Motor neuron (in vitro differentiated cells): ENCODE data around the gene RPL6. TPM values are rescaled to one million over a fixed set of nuclear protein-coding genes. Genes with fewer than 3 reads are reported as not detected.

Experiments used
- ATAC-seq, 8 experiments: fragments of 200-7000 bp; cut with Tn5 transposase; replicated peaks in 6 of 8; 2 replicates each; pipeline ENCODE4 v1.8.0; 2021; ENCODE audit warnings: mild to moderate bottlenecking in 8 of 8, moderate library complexity in 8 of 8
- H3K27ac ChIP-seq, 2 donors: fragments of 250-450 bp; sonication (Bioruptor Pico); 2 replicates each; pipeline ENCODE4 v1.9.0; 2021; ENCODE audit warnings: antibody characterized with exemption in 2 of 2, mild to moderate bottlenecking in 2 of 2, moderate library complexity in 1 of 2
- H3K4me1 ChIP-seq, 2 donors: fragments of 250-450 bp; sonication (Bioruptor Pico); replicated peaks in 1 of 2; 2 replicates each; pipeline ENCODE4 v1.6.1; 2021; ENCODE audit warnings: antibody characterized with exemption in 2 of 2, mild to moderate bottlenecking in 2 of 2, moderate library complexity in 1 of 2
- H3K4me3 ChIP-seq, 5 donors: fragments of 250-450 bp; sonication (Bioruptor Pico); 2 replicates each; pipeline ENCODE4 v1.9.0; 2021; ENCODE audit warnings: antibody characterized with exemption in 5 of 5, mild to moderate bottlenecking in 5 of 5, moderate library complexity in 4 of 5
- whole genome bisulfite sequencing, 10 experiments: fragments of 450-650 bp; shearing (Covaris generic); methylation state at CpG; one replicate each; pipeline ENCODE4 v1.0.0; 2022; 5-methylcytosine and 5-hydroxymethylcytosine counted together
- in situ Hi-C, 9 experiments: fragments of 400-800 bp; cut with MboI; loops; one replicate each; pipeline ENCODE4 v1.15.0; 2021; ENCODE audit warnings: low sequenced_read_pairs in 9 of 9, low pct_unique_long_range_greater_than_20kb in 2 of 9; ENCODE audit not compliant: unreplicated experiment in 9 of 9
- total RNA-seq, 8 experiments: library from RNA; unstranded; fragments of 300-600 nt; gene quantifications; 2 replicates each; pipeline versions ENCODE4 v1.2.3 to v1.2.4, GENCODE V29; 2022

Gene RPL6
- total RNA-seq, 8 experiments from 2014 or later, result 1,730 to 3,272 (median 2,208) TPM

DNA sequence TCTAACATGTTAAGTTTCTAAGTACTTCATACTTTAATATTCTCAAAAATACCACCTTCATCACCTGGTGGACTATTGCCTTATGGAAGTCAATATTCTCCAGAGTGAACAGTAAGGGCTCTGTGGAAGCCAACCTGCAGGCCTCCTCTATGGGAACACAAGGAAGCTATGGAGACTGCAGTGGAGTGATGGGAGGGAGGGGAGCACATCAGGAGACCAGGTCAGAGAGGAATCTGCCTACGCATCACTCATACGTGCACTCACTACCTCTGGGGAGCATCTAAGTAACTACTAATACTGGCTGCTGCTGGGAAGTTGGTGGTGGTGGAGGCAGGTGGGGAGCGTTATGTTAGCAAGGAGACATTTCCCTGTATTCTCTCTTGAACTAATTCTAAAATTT lies 47.1 kb downstream of the RPL6 start:
- H3K27ac ChIP-seq, result no peak overlapping the region
- ATAC-seq, result peak in 1 of 8 experiments; percentile 21
- in situ Hi-C loops, result no loop called here
- H3K4me1 ChIP-seq, result no peaks in the 10 kb centered on the region
- 83 to 100% (median 94%) methylated on average over 1 to 3 of the region's 3 CpGs; no CpG with 5 or more reads in 6 of the 10 experiments for whole genome bisulfite sequencing, 10 experiments
- no peak overlapping the region for H3K4me3 ChIP-seq

DNA sequence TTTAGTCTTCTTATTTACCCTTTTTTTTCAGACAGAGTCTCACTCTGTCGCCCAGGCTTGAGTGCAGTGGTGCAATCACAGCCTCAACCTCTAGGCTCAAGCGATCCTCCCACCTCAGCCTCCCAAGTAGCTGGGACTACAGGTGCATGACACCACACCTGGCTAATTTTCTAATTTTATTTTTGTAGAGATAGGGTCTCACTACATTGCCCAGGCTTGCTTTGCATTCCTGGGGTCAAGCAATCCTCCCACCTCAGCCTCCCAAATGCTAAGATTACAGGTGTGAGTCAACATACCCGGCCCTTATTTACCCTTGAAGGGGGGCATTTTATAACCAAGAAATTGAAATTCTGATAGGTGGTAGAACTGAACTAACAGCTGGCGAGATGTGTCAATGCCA lies 48.1 kb downstream of the RPL6 start:
- Histone ChIP-seq H3K4me3 (no peak overlapping the region), H3K4me1 (no peaks in the 10 kb centered on the region), H3K27ac (no peak overlapping the region)
- 89 to 100% (median 99%) methylated on average over 1 to 4 of the region's 4 CpGs; no CpG with 5 or more reads in 2 of the 10 experiments for WGBS, 10 experiments
- ATAC-seq, result no peak
- in situ Hi-C loops, result no loop called here

DNA sequence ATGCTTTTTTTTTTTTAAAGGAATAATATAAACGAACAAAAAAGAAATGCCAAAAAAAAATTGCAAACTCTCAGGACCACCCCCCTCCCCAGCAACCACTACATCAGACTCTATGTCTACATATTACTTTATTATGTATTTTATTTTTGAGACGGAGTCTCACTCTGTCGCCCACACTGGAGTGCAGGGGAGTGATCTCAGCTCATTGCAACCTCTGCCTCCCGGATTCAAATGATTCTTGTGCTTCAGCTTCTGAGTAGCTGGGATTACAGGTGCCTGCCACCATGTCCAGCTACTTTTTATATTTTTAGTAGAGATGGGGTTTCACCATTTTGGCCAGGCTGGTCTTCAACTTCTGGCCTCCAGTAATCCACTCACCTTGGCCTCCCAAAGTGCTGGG lies 50.1 kb downstream of the RPL6 start:
- no peak overlapping the region for H3K27ac ChIP-seq
- in situ Hi-C loops, result no loop called here
- no peak overlapping the region for H3K4me3 ChIP-seq
- ATAC-seq, result no peak
- 76 to 100% (median 100%) methylated on average over 1 to 4 of the region's 4 CpGs; no CpG with 5 or more reads in 2 of the 10 experiments for WGBS, 10 experiments
- no peaks in the 10 kb centered on the region for H3K4me1 ChIP-seq

DNA sequence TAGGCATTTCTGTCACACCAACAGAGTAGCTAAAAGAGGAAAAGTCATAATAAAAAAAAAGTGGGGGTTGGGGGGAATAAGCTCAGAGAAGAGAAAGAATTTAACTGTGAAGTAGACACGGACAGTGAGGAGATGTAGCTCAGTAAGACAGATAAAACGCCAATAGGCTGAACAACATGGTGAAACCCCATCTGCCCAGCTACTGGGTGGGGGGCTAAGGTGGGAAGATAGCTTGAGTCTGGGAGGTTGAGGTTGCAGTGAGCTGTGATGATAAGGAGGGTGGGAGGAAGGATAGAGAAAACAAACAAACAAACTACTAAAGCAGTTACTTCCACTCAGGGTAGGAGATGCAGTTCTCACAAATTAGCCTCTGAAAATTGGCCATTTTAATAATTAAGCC lies 52.2 kb downstream of the RPL6 start:
- in situ Hi-C loops, result no loop called here
- Histone ChIP-seq H3K27ac (no peak overlapping the region), H3K4me3 (no peak overlapping the region), H3K4me1 (no peaks in the 10 kb centered on the region)
- no peak for ATAC-seq
- 59 to 100% (median 91%) methylated on average over 1 to 2 of the region's 2 CpGs; no CpG with 5 or more reads in 1 of the 10 experiments for WGBS, 10 experiments

Other genes starting within 250 kb of the RPL6 start
- 10 to 100 TPM; 15.2 to 80.4 (median 40.3) TPM for gene HECTD4, start 27.2 kb downstream of the RPL6 start, total RNA-seq
- gene PTPN11, start 9.3 kb upstream of the RPL6 start, total RNA-seq, result 10 to 100 TPM; 29.2 to 96.4 (median 49.9) TPM